Ovary (tissue), 3 donors: ENCODE measurements around the gene MARS1.

ENCODE experiments used
- POLR2A ChIP-seq: fragments of 450-650 bp; IDR thresholded peaks from one replicate; pipeline ENCODE4 v1.6.1; 2017; ENCODE audit warnings: antibody characterized with exemption, mild to moderate bottlenecking, moderate library complexity
- TF ChIP-seq, protein P1 (sequence below), 3 donors: fragments of 450-650 bp in 2 of 3; fragments of 200-600 bp in 1 of 3; IDR thresholded peaks; one replicate each; pipeline versions ENCODE4 v1.5.1 to v1.8.0; 2016 to 2022; ENCODE audit warnings: antibody characterized with exemption in 3 of 3, mild to moderate bottlenecking in 1 of 3
- donor health status: DM: no; HTN: no; CAD: no.

DNA sequence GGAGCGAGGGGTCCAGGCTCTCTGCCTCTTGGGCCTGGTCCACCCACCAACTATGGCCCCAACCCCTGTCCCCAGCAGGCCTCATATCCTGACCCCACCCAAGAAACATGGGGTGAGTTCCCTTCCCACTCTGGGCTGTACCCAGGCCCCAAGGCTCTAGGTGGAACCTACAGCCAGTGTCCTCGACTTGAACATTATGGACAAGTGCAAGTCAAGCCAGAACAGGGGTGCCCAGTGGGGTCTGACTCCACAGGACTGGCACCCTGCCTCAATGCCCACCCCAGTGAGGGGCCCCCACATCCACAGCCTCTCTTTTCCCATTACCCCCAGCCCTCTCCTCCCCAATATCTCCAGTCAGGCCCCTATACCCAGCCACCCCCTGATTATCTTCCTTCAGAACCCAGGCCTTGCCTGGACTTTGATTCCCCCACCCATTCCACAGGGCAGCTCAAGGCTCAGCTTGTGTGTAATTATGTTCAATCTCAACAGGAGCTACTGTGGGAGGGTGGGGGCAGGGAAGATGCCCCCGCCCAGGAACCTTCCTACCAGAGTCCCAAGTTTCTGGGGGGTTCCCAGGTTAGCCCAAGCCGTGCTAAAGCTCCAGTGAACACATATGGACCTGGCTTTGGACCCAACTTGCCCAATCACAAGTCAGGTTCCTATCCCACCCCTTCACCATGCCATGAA is 16.8 kb upstream of the MARS1 start:
- TF ChIP-seq, protein P1, sequence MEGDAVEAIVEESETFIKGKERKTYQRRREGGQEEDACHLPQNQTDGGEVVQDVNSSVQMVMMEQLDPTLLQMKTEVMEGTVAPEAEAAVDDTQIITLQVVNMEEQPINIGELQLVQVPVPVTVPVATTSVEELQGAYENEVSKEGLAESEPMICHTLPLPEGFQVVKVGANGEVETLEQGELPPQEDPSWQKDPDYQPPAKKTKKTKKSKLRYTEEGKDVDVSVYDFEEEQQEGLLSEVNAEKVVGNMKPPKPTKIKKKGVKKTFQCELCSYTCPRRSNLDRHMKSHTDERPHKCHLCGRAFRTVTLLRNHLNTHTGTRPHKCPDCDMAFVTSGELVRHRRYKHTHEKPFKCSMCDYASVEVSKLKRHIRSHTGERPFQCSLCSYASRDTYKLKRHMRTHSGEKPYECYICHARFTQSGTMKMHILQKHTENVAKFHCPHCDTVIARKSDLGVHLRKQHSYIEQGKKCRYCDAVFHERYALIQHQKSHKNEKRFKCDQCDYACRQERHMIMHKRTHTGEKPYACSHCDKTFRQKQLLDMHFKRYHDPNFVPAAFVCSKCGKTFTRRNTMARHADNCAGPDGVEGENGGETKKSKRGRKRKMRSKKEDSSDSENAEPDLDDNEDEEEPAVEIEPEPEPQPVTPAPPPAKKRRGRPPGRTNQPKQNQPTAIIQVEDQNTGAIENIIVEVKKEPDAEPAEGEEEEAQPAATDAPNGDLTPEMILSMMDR (IDR thresholded peaks at IDR 0.05), result no peak
- TF ChIP-seq POLR2A, result no peak
